HTR-8/SVneo (cell line): Measurements from ENCODE around the gene WDR81.
A peak's percentile ranks its signal among the peaks of the same experiment; 100 is the strongest.
"Not testable (repeated sequence)": the region's sequence is repeated elsewhere in the genome, so short reads cannot be mapped to it uniquely, and the experiment has no call there.

Experiments used
- DNase-seq: peaks from one replicate; pipeline ENCODE4 v3.0.0; 2011; ENCODE audit warnings: low spot score, mixed read lengths; ENCODE audit not compliant: insufficient read length
- FAIRE-seq: peaks from 2 replicates; lab custom pipeline; 2011; peaks lifted over from hg19 to GRCh38; lab: Jason Lieb, UNC

The WDR81 gene

GRCh38 chr17:1746975-1747543 is 22.6 kb downstream of the WDR81 start:
- FAIRE-seq (no peak), DNase-seq (no peak)

GRCh38 chr17:1750628-1751027 is 26.1 kb downstream of the WDR81 start:
- DNase-seq (no peak), FAIRE-seq (no peak)

DNA sequence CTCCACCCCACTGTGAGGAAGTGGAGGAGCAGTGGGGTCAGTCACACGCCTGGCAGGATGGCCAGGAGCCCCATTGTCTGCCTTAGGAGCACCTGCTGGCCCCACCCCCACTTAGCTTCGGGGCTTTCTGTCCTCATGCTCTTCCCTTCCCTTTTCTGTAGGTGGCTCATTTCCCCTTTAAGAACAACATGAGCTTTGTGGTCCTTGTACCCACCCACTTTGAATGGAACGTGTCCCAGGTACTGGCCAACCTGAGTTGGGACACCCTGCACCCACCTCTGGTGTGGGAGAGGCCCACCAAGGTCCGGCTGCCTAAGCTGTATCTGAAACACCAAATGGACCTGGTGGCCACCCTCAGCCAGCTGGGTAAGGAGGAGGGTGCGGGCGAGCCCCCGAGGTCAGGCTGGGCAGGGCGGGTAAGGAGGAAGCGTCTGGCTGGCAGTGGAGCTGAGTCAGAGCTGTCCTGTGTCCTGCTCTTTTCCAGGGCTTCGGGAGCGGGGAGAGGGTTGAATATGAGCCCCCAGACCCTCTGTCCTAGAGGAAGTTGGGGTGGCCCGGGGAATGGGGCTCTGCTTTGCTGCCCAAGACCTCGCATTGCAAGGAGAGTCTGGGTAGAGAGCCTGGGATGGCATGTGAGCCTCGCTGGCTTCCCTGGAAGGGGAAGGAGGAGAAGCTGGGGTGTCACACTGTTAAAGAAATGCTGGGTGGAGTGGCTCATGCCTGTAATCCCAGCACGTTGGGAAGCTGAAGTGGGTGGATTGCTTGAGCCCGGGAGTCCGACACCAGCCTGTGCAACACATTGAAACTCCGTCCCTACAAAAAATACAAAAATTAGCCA is 28.1 kb downstream of the WDR81 start:
- FAIRE-seq (peak; percentile 38), DNase-seq (peak; percentile 63)

DNA sequence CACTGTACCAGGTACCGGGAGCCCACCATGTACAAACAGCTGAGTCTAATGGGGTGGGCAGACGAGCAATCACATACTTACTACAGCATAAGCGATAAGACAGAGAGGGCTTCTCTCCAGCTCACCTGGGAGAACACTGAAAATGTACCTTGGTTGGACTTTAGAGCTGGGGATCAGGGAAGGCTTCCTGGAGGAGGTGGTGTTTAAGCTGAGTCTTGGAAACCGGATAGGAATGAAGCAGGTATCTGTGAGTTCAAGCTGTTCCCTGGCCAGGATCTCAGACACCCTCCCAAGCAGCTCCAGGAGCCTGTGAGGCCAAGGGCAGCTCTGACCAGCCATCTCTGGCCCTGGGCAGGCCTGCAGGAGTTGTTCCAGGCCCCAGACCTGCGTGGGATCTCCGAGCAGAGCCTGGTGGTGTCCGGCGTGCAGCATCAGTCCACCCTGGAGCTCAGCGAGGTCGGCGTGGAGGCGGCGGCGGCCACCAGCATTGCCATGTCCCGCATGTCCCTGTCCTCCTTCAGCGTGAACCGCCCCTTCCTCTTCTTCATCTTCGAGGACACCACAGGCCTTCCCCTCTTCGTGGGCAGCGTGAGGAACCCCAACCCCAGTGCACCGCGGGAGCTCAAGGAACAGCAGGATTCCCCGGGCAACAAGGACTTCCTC is 29.4 kb downstream of the WDR81 start:
- no peak for DNase-seq
- FAIRE-seq = peak; percentile 51

GRCh38 chr17:1754430-1755112 is 30.1 kb downstream of the WDR81 start:
- DNase-seq (no peak), FAIRE-seq (no peak)

GRCh38 chr17:1755252-1755826 is 30.8 kb downstream of the WDR81 start:
- no peak for FAIRE-seq
- no peak for DNase-seq

GRCh38 chr17:1755827-1756262 is 31.3 kb downstream of the WDR81 start:
- DNase-seq (no peak), FAIRE-seq (no peak)

GRCh38 chr17:1758807-1759206 is 34.3 kb downstream of the WDR81 start:
- no peak for FAIRE-seq

GRCh38 chr17:1759529-1759928 is 35.0 kb downstream of the WDR81 start:
- DNase-seq (no peak), FAIRE-seq (no peak)

More at GRCh38 chr17:1758807-1759206, 34.3 kb downstream of the WDR81 start:
- no peak for DNase-seq

DNA sequence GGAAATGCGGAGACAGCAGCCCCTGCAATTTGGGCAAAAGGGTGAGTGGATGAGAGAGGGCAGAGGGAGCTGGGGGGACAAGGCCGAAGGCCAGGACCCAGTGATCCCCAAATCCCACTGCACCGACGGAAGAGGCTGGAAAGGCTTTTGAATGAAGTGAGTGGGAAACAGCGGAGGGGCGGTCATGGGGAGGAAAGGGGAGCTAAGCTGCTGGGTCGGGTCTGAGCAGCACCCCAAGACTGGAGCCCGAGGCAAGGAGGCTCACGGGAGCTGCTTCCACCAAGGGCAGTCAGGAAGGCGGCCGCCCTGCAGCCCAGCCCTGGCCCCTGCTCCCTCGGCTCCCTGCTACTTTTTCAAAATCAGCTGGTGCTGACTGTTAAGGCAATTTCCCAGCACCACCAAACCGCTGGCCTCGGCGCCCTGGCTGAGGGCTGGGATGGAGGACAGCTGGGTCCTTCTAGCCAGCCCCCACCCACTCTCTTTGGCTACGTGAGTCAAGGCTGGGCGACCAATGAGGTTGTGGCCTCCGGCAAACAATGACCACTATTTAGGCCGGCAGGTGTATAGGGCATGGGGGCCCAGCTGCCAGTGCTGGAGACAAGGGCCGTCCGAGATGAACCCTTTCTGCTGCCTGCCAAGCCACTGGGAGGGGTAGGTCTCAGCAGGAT is 37.9 kb downstream of the WDR81 start:
- DNase-seq (no peak), FAIRE-seq (no peak)

DNA sequence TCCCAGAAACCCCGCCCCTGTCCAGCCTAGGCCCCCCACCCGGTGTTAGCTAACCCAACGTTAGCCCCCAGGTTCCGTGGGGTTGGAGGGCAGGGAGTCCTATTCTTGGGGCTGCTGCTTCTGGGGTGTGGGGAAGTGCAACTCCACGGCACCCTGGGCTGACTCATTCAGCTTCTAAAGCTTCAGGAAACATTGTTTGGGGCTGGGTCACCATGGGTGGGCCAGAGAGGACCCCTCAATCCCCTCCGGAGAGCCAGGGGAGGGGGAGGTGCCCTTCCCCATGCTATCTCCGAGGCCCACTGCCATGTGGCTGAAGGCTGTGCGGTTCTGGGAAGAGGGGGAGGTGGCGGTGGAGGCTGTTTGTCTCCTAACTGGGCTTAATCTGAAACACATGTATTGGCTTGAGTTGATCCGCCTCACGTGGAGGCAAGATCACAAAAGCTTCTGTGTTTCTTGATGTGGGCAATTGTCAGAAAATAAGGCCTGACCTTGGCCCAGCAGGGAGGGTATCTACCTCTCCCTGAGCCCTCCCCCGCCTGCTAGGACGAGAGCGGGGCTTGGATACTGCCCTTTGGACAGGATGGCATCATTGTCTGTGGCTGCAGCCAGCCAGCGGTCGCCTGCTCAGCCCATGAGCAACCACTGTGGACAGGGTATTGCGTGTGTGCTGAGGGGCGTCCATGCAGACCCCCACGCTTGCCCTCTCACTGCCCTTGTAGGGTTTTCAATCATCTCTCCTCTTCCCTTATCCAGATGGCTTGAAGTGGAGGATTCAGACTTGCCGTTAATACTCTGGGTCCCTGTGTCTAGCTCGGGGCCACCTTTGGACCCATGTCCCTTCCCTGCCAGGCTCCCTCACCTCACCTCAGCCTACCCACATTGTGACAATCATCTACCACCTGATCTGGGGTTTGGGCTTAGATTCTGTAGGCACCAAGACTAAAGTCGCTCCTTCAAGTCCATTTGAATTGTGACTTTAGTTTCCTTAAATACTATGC is 38.7 kb downstream of the WDR81 start:
- no peak for DNase-seq
- no peak for FAIRE-seq

- FAIRE-seq (no peak), DNase-seq (no peak)
These were observed 39.8 kb downstream of the WDR81 start for GRCh38 chr17:1764284-1764683.

GRCh38 chr17:1764705-1765104 is 40.2 kb downstream of the WDR81 start:
- FAIRE-seq, DNase-seq: not testable (repeated sequence)

GRCh38 chr17:1765576-1765975 is 41.1 kb downstream of the WDR81 start:
- DNase-seq (no peak), FAIRE-seq (no peak)

DNA sequence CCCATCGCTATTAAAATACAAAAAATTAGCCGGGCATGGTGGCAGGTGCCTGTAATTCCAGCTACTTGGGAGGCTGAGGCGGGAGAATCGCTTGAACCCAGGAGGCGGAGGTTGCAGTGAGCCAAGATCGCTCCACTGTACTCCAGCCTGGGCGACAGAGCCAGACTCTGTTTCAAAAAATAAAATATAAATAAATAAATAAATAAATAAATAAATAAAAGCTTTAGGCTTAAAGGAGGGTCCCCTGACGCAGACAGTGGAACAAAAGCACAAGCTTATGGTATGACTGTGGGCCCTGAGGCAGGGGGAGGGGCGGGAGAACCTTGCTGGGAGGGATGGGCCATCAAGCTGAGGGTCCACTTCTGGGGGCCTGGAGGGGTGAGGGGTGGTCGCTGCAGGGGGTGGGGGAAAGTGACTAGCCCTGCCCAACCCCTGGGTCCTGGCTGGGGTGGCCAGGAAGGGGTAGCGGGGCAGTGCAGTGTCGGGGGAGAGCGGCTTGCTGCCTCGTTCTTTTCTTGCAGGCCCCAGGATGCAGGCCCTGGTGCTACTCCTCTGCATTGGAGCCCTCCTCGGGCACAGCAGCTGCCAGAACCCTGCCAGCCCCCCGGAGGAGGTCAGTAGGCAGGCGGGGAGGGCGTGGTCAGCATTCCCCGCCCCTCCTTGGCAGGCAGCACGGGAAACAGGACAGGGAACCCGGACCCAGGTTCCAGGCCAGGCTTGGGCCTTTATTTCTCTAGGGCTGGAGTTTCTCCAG is 42.1 kb downstream of the WDR81 start:
- FAIRE-seq = no peak
- no peak for DNase-seq

- DNase-seq (no peak), FAIRE-seq (no peak)
These were observed 42.9 kb downstream of the WDR81 start for GRCh38 chr17:1767358-1767757.

- no peak for FAIRE-seq
These were observed 45.4 kb downstream of the WDR81 start for GRCh38 chr17:1769822-1770477.

More at GRCh38 chr17:1769822-1770477, 45.4 kb downstream of the WDR81 start:
- DNase-seq = no peak
